Right renal pelvis (tissue), 4 donors: ENCODE data around the gene FALEC. TPM values are rescaled to one million over a fixed set of nuclear protein-coding genes. Genes with fewer than 3 reads are reported as not detected.

Source experiments
- DNase-seq, 4 donors: peaks; one replicate each; pipeline ENCODE4 v3.0.0-alpha.2; 2013; ENCODE audit warnings: low read depth in 4 of 4, low spot score in 3 of 4, missing footprints in 1 of 4
- polyA plus RNA-seq, 4 donors: library from polyadenylated mRNA; unstranded; fragments of 120-200 nt; gene quantifications; one replicate each; pipeline ENCODE4 v1.2.1, GENCODE V29; 2013; ENCODE audit not compliant: insufficient read length in 4 of 4

FALEC gene
- polyA plus RNA-seq, 4 donors, result 0.42 to 0.44 TPM; not detected in 2

- DNase-seq, result no peak
These were observed 28.1 kb downstream of the FALEC start for GRCh38 chr1:150543500-150544143.

- no peak for DNase-seq
These were observed 28.7 kb downstream of the FALEC start for GRCh38 chr1:150544204-150544603.

GRCh38 chr1:150545486-150546032 is 30.0 kb downstream of the FALEC start:
- no peak for DNase-seq

- DNase-seq, result no peak
These were observed 30.9 kb downstream of the FALEC start for GRCh38 chr1:150546294-150546937.

GRCh38 chr1:150548324-150548631 is 32.7 kb downstream of the FALEC start:
- DNase-seq, result no peak

GRCh38 chr1:150548632-150549495 is 33.3 kb downstream of the FALEC start, which contains the start of gene ADAMTSL4:
Gene ADAMTSL4, plus strand, starts transcription at chr1:150549408. Its CDS starts 2,881 bp downstream, at chr1:150552289.
- no peak for DNase-seq

- no peak for DNase-seq
These were observed 34.1 kb downstream of the FALEC start for GRCh38 chr1:150549496-150550221.

GRCh38 chr1:150550222-150551050 is 34.9 kb downstream of the FALEC start:
- DNase-seq, result no peak

GRCh38 chr1:150551051-150551783 is 35.7 kb downstream of the FALEC start:
- DNase-seq, result no peak

- DNase-seq, result no peak
These were observed 36.2 kb downstream of the FALEC start for GRCh38 chr1:150551784-150552127.

GRCh38 chr1:150552128-150552910 is 36.8 kb downstream of the FALEC start:
- no peak for DNase-seq

GRCh38 chr1:150552911-150553289 is 37.3 kb downstream of the FALEC start:
- DNase-seq, result no peak

- no peak for DNase-seq
These were observed 38.0 kb downstream of the FALEC start for GRCh38 chr1:150553392-150554085.

GRCh38 chr1:150554086-150554452 is 38.5 kb downstream of the FALEC start:
- no peak for DNase-seq

GRCh38 chr1:150555198-150555970 is 39.8 kb downstream of the FALEC start:
- DNase-seq, result no peak

- no peak for DNase-seq
These were observed 40.7 kb downstream of the FALEC start for GRCh38 chr1:150555971-150556865.
